HL-60 (cell line): ENCODE data around the gene PRTN3.

Experiments
- DNase-seq, 2 experiments: peaks; one replicate each; pipeline ENCODE4 v3.0.0-alpha.2; 2010 to 2020; ENCODE audit warnings: low read depth in 1 of 2, low spot score in 1 of 2
- H3K27ac ChIP-seq: fragments of 250-450 bp; sonication (Bioruptor Pico); replicated peaks from 2 replicates; pipeline ENCODE4 v1.5.1; 2020; ENCODE audit warnings: mild to moderate bottlenecking, moderate library complexity
- H3K27me3 ChIP-seq: fragments of 250-450 bp; sonication (Bioruptor Pico); 2 replicates; pipeline ENCODE4 v1.5.1; 2021; ENCODE audit warnings: mild to moderate bottlenecking, moderate library complexity; ENCODE audit not compliant: insufficient read depth, poor library complexity, severe bottlenecking
- H3K4me3 ChIP-seq: replicated peaks from 2 replicates; pipeline ENCODE4 v1.5.1; 2011; ENCODE audit warnings: mild to moderate bottlenecking, control low read depth, low read length; ENCODE audit not compliant: insufficient read depth
- GABPA ChIP-seq: IDR thresholded peaks from 2 replicates; pipeline ENCODE4 v1.6.1; 2012; ENCODE audit warnings: low read depth
- POLR2AphosphoS5 ChIP-seq: IDR thresholded peaks from 2 replicates; pipeline ENCODE4 v1.6.1; 2012; ENCODE audit warnings: low read depth
- SPI1 ChIP-seq: IDR thresholded peaks from 2 replicates; pipeline ENCODE4 v1.6.1; 2012; ENCODE audit warnings: low read depth, mild to moderate bottlenecking, borderline replicate concordance
- TF ChIP-seq, protein P1 (sequence below): IDR thresholded peaks from 2 replicates; pipeline ENCODE4 v1.6.1; 2012; ENCODE audit warnings: low read depth; ENCODE audit not compliant: insufficient replicate concordance
- TF ChIP-seq, protein P2 (sequence below): IDR thresholded peaks from one replicate; pipeline ENCODE4 v1.5.1; 2011; ENCODE audit warnings: low read length, control low read depth, inconsistent platforms; ENCODE audit not compliant: insufficient read depth

PRTN3 gene

DNA sequence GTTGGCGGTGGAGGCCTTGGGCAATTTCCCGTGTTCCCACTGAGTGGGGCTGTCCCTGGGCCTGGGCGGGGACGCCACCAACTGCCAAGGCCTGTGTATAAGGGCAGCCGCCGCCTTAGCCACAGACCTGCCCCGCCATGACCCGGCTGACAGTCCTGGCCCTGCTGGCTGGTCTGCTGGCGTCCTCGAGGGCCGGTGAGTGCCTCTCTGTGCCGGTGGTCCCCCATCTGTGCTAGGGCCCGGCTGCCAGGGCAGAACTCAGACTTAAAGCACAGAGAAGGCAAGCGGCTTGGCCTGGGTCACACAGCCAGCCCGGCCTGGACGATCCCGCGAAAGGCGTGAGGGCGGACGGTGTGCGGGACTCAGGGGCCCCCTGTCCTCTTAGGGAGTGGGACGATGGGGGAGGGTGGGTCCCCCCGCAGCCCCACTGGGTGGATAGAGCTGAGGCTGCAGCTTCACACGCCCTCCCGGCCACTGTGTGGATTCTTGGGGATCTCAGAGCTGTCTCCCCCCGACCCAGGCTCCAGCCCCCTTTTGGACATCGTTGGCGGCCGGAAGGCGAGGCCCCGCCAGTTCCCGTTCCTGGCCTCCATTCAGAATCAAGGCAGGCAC lies 13.0 kb upstream of the PRTN3 start, which contains the start of gene AZU1:
AZU1 (plus strand) TSS at position 128 of the 612 bp plus-strand sequence; CDS start at position 138, 10 bp downstream.
- Histone ChIP-seq H3K27ac (peak within 1 kb of the TSS; percentile 98), H3K27me3 (no peaks in the 10 kb centered on the region), H3K4me3 (peak within 1 kb of the TSS; percentile 63)
- TF ChIP-seq POLR2AphosphoS5: peak; percentile 98
- TF ChIP-seq GABPA: no peak
- TF ChIP-seq, protein P1, sequence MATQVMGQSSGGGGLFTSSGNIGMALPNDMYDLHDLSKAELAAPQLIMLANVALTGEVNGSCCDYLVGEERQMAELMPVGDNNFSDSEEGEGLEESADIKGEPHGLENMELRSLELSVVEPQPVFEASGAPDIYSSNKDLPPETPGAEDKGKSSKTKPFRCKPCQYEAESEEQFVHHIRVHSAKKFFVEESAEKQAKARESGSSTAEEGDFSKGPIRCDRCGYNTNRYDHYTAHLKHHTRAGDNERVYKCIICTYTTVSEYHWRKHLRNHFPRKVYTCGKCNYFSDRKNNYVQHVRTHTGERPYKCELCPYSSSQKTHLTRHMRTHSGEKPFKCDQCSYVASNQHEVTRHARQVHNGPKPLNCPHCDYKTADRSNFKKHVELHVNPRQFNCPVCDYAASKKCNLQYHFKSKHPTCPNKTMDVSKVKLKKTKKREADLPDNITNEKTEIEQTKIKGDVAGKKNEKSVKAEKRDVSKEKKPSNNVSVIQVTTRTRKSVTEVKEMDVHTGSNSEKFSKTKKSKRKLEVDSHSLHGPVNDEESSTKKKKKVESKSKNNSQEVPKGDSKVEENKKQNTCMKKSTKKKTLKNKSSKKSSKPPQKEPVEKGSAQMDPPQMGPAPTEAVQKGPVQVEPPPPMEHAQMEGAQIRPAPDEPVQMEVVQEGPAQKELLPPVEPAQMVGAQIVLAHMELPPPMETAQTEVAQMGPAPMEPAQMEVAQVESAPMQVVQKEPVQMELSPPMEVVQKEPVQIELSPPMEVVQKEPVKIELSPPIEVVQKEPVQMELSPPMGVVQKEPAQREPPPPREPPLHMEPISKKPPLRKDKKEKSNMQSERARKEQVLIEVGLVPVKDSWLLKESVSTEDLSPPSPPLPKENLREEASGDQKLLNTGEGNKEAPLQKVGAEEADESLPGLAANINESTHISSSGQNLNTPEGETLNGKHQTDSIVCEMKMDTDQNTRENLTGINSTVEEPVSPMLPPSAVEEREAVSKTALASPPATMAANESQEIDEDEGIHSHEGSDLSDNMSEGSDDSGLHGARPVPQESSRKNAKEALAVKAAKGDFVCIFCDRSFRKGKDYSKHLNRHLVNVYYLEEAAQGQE: peak; percentile 61
- TF ChIP-seq, protein P2, sequence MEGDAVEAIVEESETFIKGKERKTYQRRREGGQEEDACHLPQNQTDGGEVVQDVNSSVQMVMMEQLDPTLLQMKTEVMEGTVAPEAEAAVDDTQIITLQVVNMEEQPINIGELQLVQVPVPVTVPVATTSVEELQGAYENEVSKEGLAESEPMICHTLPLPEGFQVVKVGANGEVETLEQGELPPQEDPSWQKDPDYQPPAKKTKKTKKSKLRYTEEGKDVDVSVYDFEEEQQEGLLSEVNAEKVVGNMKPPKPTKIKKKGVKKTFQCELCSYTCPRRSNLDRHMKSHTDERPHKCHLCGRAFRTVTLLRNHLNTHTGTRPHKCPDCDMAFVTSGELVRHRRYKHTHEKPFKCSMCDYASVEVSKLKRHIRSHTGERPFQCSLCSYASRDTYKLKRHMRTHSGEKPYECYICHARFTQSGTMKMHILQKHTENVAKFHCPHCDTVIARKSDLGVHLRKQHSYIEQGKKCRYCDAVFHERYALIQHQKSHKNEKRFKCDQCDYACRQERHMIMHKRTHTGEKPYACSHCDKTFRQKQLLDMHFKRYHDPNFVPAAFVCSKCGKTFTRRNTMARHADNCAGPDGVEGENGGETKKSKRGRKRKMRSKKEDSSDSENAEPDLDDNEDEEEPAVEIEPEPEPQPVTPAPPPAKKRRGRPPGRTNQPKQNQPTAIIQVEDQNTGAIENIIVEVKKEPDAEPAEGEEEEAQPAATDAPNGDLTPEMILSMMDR: no peak
- TF ChIP-seq SPI1: peak; percentile 42; the same call in 1 of the 2 replicates
- peak; percentile 89 to 90 for DNase-seq

DNA sequence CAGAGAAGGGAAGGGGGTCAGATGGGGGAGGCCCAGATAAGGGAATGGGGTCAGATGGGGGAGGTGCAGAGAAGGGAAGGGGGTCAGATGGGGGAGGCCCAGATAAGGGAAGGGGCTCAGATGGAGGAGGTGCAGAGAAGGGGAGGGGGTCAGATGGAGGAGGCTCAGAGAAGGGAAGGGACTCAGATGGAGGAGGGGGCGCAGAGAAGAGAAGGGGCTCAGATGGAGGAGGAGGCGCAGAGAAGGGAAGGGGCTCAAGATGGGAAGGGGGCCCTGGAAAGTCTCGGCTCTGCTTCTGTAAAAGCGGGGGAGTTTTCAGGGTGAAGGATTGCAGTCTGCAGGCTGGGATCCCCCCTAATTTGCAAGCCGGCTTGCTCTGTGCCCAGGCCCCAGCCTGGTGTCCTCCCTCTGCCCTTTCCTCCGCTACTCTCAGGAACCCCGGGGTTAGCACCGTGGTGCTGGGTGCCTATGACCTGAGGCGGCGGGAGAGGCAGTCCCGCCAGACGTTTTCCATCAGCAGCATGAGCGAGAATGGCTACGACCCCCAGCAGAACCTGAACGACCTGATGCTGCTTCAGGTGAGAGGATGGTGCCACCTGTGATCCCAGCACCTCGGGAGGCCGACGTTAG lies 11.6 kb upstream of the PRTN3 start:
- DNase-seq: no peak
- Histone ChIP-seq H3K27me3 (no peaks in the 10 kb centered on the region), H3K4me3 (peak overlapping the region; percentile 63), H3K27ac (peak overlapping the region; percentile 65)
- no peak; the same call in 1 of the 2 replicates for TF ChIP-seq POLR2AphosphoS5
- no peak for TF ChIP-seq SPI1
- no peak for TF ChIP-seq GABPA
- TF ChIP-seq, protein P1: no peak
- TF ChIP-seq, protein P2: no peak

DNA sequence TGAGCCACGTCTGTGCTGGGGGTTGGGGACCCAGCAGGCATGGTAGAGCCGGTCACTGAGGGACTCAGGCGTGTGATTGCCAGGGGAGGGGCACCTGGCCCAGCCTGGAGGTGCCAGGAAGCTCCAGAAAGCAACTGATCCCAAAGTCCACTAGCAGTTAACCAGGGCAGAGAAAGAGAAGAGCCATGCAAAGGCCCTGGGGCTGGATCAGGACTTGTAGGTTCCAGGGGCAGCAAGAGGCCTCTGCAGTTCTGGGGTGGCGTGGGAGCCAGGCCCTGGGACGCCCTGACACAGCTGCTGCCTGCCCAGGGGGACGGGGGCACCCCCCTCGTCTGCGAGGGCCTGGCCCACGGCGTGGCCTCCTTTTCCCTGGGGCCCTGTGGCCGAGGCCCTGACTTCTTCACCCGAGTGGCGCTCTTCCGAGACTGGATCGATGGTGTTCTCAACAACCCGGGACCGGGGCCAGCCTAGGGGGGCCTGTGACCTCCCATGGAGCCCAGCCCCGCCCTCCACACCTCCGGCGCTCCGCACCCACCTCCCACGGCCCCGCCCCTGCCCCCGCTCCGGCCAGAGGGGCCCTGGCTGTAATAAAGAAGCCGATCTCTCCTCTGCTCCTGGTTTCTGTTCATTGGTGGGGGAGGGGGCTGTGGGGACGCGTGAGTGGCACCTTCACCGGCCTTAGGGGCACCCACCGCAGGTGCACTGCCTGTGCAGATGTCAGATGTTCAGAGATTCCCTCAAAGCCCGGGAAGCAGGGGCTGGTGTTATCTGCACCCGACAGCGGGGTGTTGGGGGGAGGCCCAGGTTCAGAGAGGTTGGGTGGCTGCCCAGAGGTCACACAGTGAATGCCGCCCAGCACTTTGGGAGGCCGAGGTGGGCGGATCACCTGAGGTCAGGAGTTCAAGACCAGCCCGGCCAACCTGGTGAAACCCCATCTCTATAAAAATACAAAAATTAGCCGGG lies 9.1 kb upstream of the PRTN3 start:
- Histone ChIP-seq H3K27me3 (no peaks in the 10 kb centered on the region), H3K27ac (peak overlapping the region; percentile 65), H3K4me3 (no peak overlapping the region)
- TF ChIP-seq GABPA (no peak), POLR2AphosphoS5 (peak; percentile 86), SPI1 (no peak)
- TF ChIP-seq, protein P1: no peak
- no peak for DNase-seq
